HCT116 (cell line): ENCODE data around the gene RPL41. TPM values are rescaled to one million over a fixed set of nuclear protein-coding genes. Genes with fewer than 3 reads are reported as not detected.

Source experiments
- ATAC-seq: fragments of 200-7000 bp; cut with Tn5 transposase; 2 replicates; pipeline ENCODE4 v1.9.1; 2020; ENCODE audit warnings: mild to moderate bottlenecking, moderate library complexity
- BruUV-seq: library from RNA; stranded (reverse); fragments of 400-500 nt; replicated peaks from 2 replicates; lab custom pipeline; 2021; lab: Mats Ljungman, UMichigan
- CTCF ChIA-PET: fragments of 300-600 bp; sonication (Branson Sonifier 250); formaldehyde crosslinking; loops from one replicate; lab custom pipeline; 2021; ENCODE audit warnings: antibody characterized with exemption; lab: Charles Lee
- POLR2A ChIA-PET: fragments of 300-600, 350-600 bp; sonication (Branson Sonifier 250); formaldehyde crosslinking; loops from one replicate; lab custom pipeline; 2021; ENCODE audit warnings: antibody characterized with exemption; lab: Charles Lee
- RAD21 ChIA-PET, 2 experiments: fragments of 300-600 bp; sonication (Branson Sonifier 250); formaldehyde crosslinking; loops; one replicate each; lab custom pipeline; 2023; ENCODE audit warnings: low total read pairs in 2 of 2; ENCODE audit not compliant: uncharacterized antibody in 2 of 2, unreplicated experiment in 2 of 2, low non-redundant PET in 1 of 2; lab: Charles Lee
- DNase-seq: peaks from one replicate; pipeline ENCODE4 v3.0.0-alpha.2; 2010; ENCODE audit warnings: low read depth, low spot score
- H2AFZ ChIP-seq: fragments of 200-600 bp; shearing (Covaris generic), sonication (generic); 2 replicates; pipeline ENCODE4 v1.6.1; 2017; ENCODE audit warnings: low read depth, mixed run types, mixed read lengths, antibody characterized with exemption, low read length; ENCODE audit not compliant: poor library complexity, severe bottlenecking
- H3K27ac ChIP-seq: 2 replicates; pipeline ENCODE4 v1.5.1; 2012; ENCODE audit warnings: low read depth, low read length
- H3K27me3 ChIP-seq: fragments of 200-600 bp; sonication (generic); 2 replicates; pipeline ENCODE4 v1.6.1; 2016; ENCODE audit warnings: mixed run types, low read length, mixed read lengths; ENCODE audit not compliant: insufficient read depth
- H3K36me3 ChIP-seq, 2 experiments: fragments of 200-500 bp in 1 of 2; fragments of 200-600 bp in 1 of 2; sonication (Bioruptor generic) in 1 of 2; sonication (generic) in 1 of 2; 2 replicates each; pipeline versions ENCODE4 v1.5.1 to v1.6.1; 2014 to 2016; ENCODE audit warnings: low read length in 2 of 2, inconsistent platforms in 1 of 2, mixed read lengths in 1 of 2, mixed run types in 1 of 2; ENCODE audit not compliant: insufficient read depth in 2 of 2, control insufficient read depth in 1 of 2
- H3K4me1 ChIP-seq, 2 experiments: fragments of 200-600 bp in 1 of 2; sonication (generic) in 1 of 2; 2 replicates each; pipeline versions ENCODE4 v1.5.1 to v1.6.1; 2012 to 2017; ENCODE audit warnings: low read length in 2 of 2, inconsistent platforms in 1 of 2, mild to moderate bottlenecking in 1 of 2, mixed read lengths in 1 of 2, mixed run types in 1 of 2, moderate library complexity in 1 of 2; ENCODE audit not compliant: insufficient read depth in 2 of 2, control insufficient read depth in 1 of 2
- H3K4me2 ChIP-seq: fragments of 200-600 bp; sonication (generic); 2 replicates; pipeline ENCODE4 v1.6.1; 2017; ENCODE audit warnings: mixed run types, low read length, mixed read lengths
- H3K4me3 ChIP-seq, 2 experiments: fragments of 200-600 bp in 1 of 2; sonication (generic) in 1 of 2; replicated peaks in 1 of 2; 2 replicates each; pipeline ENCODE4 v1.5.1; 2011 to 2016; ENCODE audit warnings: low read length in 2 of 2, control low read depth in 1 of 2, low read depth in 1 of 2, mild to moderate bottlenecking in 1 of 2, mixed read lengths in 1 of 2, mixed run types in 1 of 2
- H3K79me2 ChIP-seq: fragments of 200-600 bp; sonication (generic); 2 replicates; pipeline ENCODE4 v1.6.1; 2017; ENCODE audit warnings: mild to moderate bottlenecking, mixed run types, low read length, moderate library complexity, mixed read lengths; ENCODE audit not compliant: insufficient read depth
- H3K9ac ChIP-seq: fragments of 200-600 bp; sonication (generic); 2 replicates; pipeline ENCODE4 v1.6.1; 2016; ENCODE audit warnings: low read length, mixed read lengths
- H3K9me2 ChIP-seq: fragments of 200-600 bp; sonication (generic), shearing (Covaris generic); 2 replicates; pipeline ENCODE4 v1.6.1; 2017; ENCODE audit warnings: mixed run types, mild to moderate bottlenecking, moderate library complexity; ENCODE audit not compliant: insufficient read depth
- H3K9me3 ChIP-seq, 2 experiments: fragments of 200-500 bp in 1 of 2; fragments of 200-600 bp in 1 of 2; sonication (Bioruptor generic) in 1 of 2; sonication (generic) in 1 of 2; 2 replicates each; pipeline ENCODE4 v1.6.1; 2014 to 2017; ENCODE audit warnings: low read length in 2 of 2, mixed read lengths in 2 of 2, inconsistent platforms in 1 of 2, low read depth in 1 of 2, mild to moderate bottlenecking in 1 of 2, mixed run types in 1 of 2, moderate library complexity in 1 of 2; ENCODE audit not compliant: control insufficient read depth in 1 of 2, insufficient read depth in 1 of 2
- H4K20me1 ChIP-seq: fragments of 200-600 bp; sonication (generic), shearing (Covaris generic); 2 replicates; pipeline ENCODE4 v1.6.1; 2017; ENCODE audit warnings: mixed run types, mild to moderate bottlenecking, moderate library complexity; ENCODE audit not compliant: insufficient read depth
- JUND ChIP-seq: IDR thresholded peaks from 2 replicates; pipeline ENCODE4 v1.6.1; 2012
- REST ChIP-seq: IDR thresholded peaks from 2 replicates; pipeline ENCODE4 v1.6.1; 2012; ENCODE audit warnings: low read depth
- intact Hi-C: fragments of 100-400 bp; cut with micrococcal nuclease; formaldehyde crosslinking; loops from 2 replicates; pipeline ENCODE4 v1.10.0; 2022
- total RNA-seq: library from RNA; stranded (reverse); gene quantifications from one replicate; pipeline ENCODE4 v1.2.1, GENCODE V29; 2021; ENCODE audit not compliant: unreplicated experiment

Gene RPL41
- total RNA-seq, 1 experiment from 2014 or later: 4,327 TPM

GRCh38 chr12:56103823-56104108 is 12.7 kb upstream of the RPL41 start:
- Histone ChIP-seq H3K27ac (peak overlapping the region; percentile 94), H3K4me1 (peaks cover 9 to 26% of the 10 kb centered on the region in 2 experiments), H3K36me3 (peaks cover 32 to 49% of the 10 kb centered on the region in 2 experiments), H3K4me2 (peak overlapping the region; percentile 93), H3K79me2 (peaks cover 45% of the 10 kb centered on the region), H2AFZ (no peak overlapping the region), H3K9me2 (no peaks in the 10 kb centered on the region), H3K9ac (peak overlapping the region; percentile 100), H3K27me3 (no peaks in the 10 kb centered on the region), H4K20me1 (peaks cover 7% of the 10 kb centered on the region; the same call in 1 of the 2 replicates), H3K9me3 (no peaks in the 10 kb centered on the region), H3K4me3 (peak overlapping the region; percentile 88 to 98)
- ChIA-PET POLR2A (interaction anchor here (0.7 to 2.6 kb wide), 21 partner anchors 8 to 366 kb away, joined by 3 to 75 read pairs (median 4); partner anchors contain the start of genes ESYT1, MYL6B, ORMDL2 and RNF41), RAD21 (interaction anchor here in 1 of 2 experiments (1.0 kb wide), 1 partner anchor 23 kb away, joined by 3 read pairs; no protein-coding TSS in a partner anchor), CTCF (interaction anchor here (0.6 to 1.6 kb wide), 10 partner anchors 9 to 524 kb away, joined by 3 to 13 read pairs (median 4); partner anchors contain the start of genes ERBB3, ESYT1 and ZC3H10)
- BruUV-seq: no TSS peak
- DNase-seq (no peak), ATAC-seq (no peak)
- TF ChIP-seq JUND: 0 out of 2 replicates have a peak, but pooled peaks have one; percentile 10
- no peak for TF ChIP-seq REST
- intact Hi-C loops: loop anchor here (1.0 to 2.0 kb wide), 3 partner anchors 13 to 57 kb away; partner anchors contain the start of gene RPL41
